Ovary (tissue), 9 donors: ENCODE data around the gene PARD3B. TPM values are rescaled to one million over a fixed set of nuclear protein-coding genes. Genes with fewer than 3 reads are reported as not detected.

Source experiments
- DNase-seq, 5 donors: peaks; one replicate each; pipeline ENCODE4 v3.0.0-alpha.2; 2019 to 2020
- H3K27ac ChIP-seq, 2 donors: fragments of 200-600 bp; one replicate each; pipeline versions ENCODE4 v1.5.1 to v1.8.0; 2019 to 2022
- H3K27me3 ChIP-seq: fragments of 200-600 bp; one replicate; pipeline ENCODE4 v1.8.0; 2022
- H3K36me3 ChIP-seq: fragments of 200-600 bp; sonication (generic); one replicate; pipeline ENCODE4 v1.5.1; 2019
- H3K4me1 ChIP-seq: one replicate; pipeline ENCODE4 v1.8.1; 2013; ENCODE audit warnings: mild to moderate bottlenecking, moderate library complexity; ENCODE audit not compliant: insufficient read depth
- H3K4me3 ChIP-seq: fragments of 200-600 bp; sonication (generic); one replicate; pipeline ENCODE4 v1.5.1; 2017
- H3K9me3 ChIP-seq, 2 donors: fragments of 200-600 bp in 1 of 2; sonication (generic) in 1 of 2; one replicate each; pipeline versions ENCODE4 v1.5.1 to v1.8.1; 2013 to 2019; ENCODE audit warnings: mild to moderate bottlenecking in 1 of 2, moderate library complexity in 1 of 2
- EP300 ChIP-seq: sonication (generic); formaldehyde crosslinking; IDR thresholded peaks from one replicate; pipeline ENCODE4 v1.6.1; 2017; ENCODE audit warnings: antibody characterized with exemption
- POLR2A ChIP-seq: fragments of 450-650 bp; IDR thresholded peaks from one replicate; pipeline ENCODE4 v1.6.1; 2017; ENCODE audit warnings: antibody characterized with exemption, mild to moderate bottlenecking, moderate library complexity
- WGBS, 3 donors: extraction: QIAGEN DNeasy Blood & Tissue Kit in 1 of 3; methylation state at CpG; one replicate each; pipeline versions ENCODE4 v1.1.5 to v1.1.7; 2013 to 2017; 5-methylcytosine and 5-hydroxymethylcytosine counted together
- intact Hi-C, 4 donors: fragments of 100-400 bp; cut with DNase I; formaldehyde crosslinking; loops; one replicate each; pipeline versions ENCODE4 v1.11.0 to v1.15.1; 2022 to 2023
- polyA plus RNA-seq, 2 donors: library from polyadenylated mRNA; stranded (reverse); fragments of 200-250 nt in 1 of 2; fragments of 350-450 nt in 1 of 2; fragmentation: Illumina TruSeq in 1 of 2; extraction: RNeasy Lipid Tissue Mini Kit (QIAGEN cat#74804) in 1 of 2; gene quantifications; one replicate each; pipeline ENCODE4 v1.2.3, GENCODE V29; 2013 to 2014
- total RNA-seq, 7 donors: library from RNA; depleted of rRNA in 2 of 7; stranded (reverse); fragments of >200 nt in 2 of 7; fragmentation: NEBNext Ultra II Directional in 3 of 7; extraction: Animal tissue kit (Norgen Biotek cat#: 25700) in 3 of 7; gene quantifications; one replicate each; pipeline versions ENCODE4 v1.1.0 to v1.2.4, GENCODE V29; 2016 to 2023
- TF ChIP-seq, protein P1 (sequence below), 3 donors: fragments of 450-650 bp in 2 of 3; fragments of 200-600 bp in 1 of 3; IDR thresholded peaks; one replicate each; pipeline versions ENCODE4 v1.5.1 to v1.8.0; 2016 to 2022; ENCODE audit warnings: antibody characterized with exemption in 3 of 3, mild to moderate bottlenecking in 1 of 3
- donor health status: DM: no; HTN: no; CAD: no; lungs with moderate emphysema.
- donor health status: DM: no; HTN: no; CAD: no.
- donor health status: Bipolar disorder and iron deficiency.
- donor health status: DM: yes; HTN: yes; CAD: no.
- donor health status: DM: no; HTN: no; CAD: no.
- donor health status: DM: yes; HTN: yes; CAD: no.

PARD3B gene
- total and polyA plus RNA-seq, 9 donors = 8.2 to 46.6 (median 28.7) TPM

GRCh38 chr2:205494537-205495235 lies 949.4 kb downstream of the PARD3B start:
- no peak for DNase-seq
- Histone ChIP-seq H3K4me1 (no peaks in the 10 kb centered on the region), H3K27me3 (no peaks in the 10 kb centered on the region), H3K27ac (no peak overlapping the region), H3K9me3 (no peaks in the 10 kb centered on the region), H3K36me3 (no peaks in the 10 kb centered on the region), H3K4me3 (no peak overlapping the region)
- intact Hi-C loops = no loop called here
- 91 to 92% (median 91%) methylated on average over 7 of the region's 7 CpGs for WGBS, 3 donors
- TF ChIP-seq, protein P1, sequence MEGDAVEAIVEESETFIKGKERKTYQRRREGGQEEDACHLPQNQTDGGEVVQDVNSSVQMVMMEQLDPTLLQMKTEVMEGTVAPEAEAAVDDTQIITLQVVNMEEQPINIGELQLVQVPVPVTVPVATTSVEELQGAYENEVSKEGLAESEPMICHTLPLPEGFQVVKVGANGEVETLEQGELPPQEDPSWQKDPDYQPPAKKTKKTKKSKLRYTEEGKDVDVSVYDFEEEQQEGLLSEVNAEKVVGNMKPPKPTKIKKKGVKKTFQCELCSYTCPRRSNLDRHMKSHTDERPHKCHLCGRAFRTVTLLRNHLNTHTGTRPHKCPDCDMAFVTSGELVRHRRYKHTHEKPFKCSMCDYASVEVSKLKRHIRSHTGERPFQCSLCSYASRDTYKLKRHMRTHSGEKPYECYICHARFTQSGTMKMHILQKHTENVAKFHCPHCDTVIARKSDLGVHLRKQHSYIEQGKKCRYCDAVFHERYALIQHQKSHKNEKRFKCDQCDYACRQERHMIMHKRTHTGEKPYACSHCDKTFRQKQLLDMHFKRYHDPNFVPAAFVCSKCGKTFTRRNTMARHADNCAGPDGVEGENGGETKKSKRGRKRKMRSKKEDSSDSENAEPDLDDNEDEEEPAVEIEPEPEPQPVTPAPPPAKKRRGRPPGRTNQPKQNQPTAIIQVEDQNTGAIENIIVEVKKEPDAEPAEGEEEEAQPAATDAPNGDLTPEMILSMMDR (IDR thresholded peaks at IDR 0.05) = no peak
- TF ChIP-seq EP300 (no peak), POLR2A (no peak)

GRCh38 chr2:205495819-205496218 lies 950.5 kb downstream of the PARD3B start:
- Histone ChIP-seq H3K4me3 (no peak overlapping the region), H3K27ac (no peak overlapping the region), H3K36me3 (no peaks in the 10 kb centered on the region), H3K4me1 (no peaks in the 10 kb centered on the region), H3K9me3 (no peaks in the 10 kb centered on the region), H3K27me3 (no peaks in the 10 kb centered on the region)
- intact Hi-C loops = no loop called here
- no peak for TF ChIP-seq POLR2A
- no peak for TF ChIP-seq EP300
- TF ChIP-seq, protein P1 (IDR thresholded peaks at IDR 0.05) = no peak
- DNase-seq = no peak
- WGBS, 3 donors = 80 to 88% (median 85%) methylated on average over 1 of the region's 1 CpG

GRCh38 chr2:205496370-205496769 lies 951.1 kb downstream of the PARD3B start:
- no peaks in the 10 kb centered on the region for H3K9me3 ChIP-seq
- DNase-seq = no peak
- H3K4me1 ChIP-seq = no peaks in the 10 kb centered on the region
- TF ChIP-seq POLR2A (no peak), EP300 (no peak)
- TF ChIP-seq, protein P1 (IDR thresholded peaks at IDR 0.05) = no peak
- no peaks in the 10 kb centered on the region for H3K27me3 ChIP-seq
- H3K27ac ChIP-seq = no peak overlapping the region
- 21 to 29% (median 28%) methylated on average over 1 of the region's 1 CpG for WGBS, 3 donors
- intact Hi-C loops = no loop called here
- no peak overlapping the region for H3K4me3 ChIP-seq
- H3K36me3 ChIP-seq = no peaks in the 10 kb centered on the region

DNA sequence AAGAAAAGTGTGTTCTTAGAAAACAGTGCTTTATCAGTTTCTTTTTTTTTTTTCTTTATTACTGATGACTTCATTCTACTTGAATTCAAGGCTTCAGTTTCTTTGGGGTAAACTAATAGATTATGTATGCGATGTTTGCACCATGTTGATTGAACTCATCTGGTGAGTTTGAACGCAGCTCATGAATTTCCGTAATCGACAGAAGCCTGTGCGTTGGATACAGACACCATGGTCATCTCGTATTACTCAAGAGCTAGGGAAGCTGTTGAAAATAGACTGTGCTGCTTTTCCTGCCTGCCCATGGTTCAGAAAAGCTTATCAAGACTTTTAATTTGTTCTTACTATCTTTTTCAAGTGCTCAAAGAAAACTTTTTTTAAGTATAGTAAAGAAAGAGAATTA lies 951.5 kb downstream of the PARD3B start:
- DNase-seq = peak in 1 of 5 donors; percentile 33
- no peaks in the 10 kb centered on the region for H3K27me3 ChIP-seq
- TF ChIP-seq, protein P1 (IDR thresholded peaks at IDR 0.05) = no peak
- no peak for TF ChIP-seq POLR2A
- TF ChIP-seq EP300 = no peak
- no peaks in the 10 kb centered on the region for H3K4me1 ChIP-seq
- no peak overlapping the region for H3K27ac ChIP-seq
- H3K4me3 ChIP-seq = no peak overlapping the region
- 13 to 18% (median 16%) methylated on average over 6 of the region's 6 CpGs for WGBS, 3 donors
- H3K36me3 ChIP-seq = no peaks in the 10 kb centered on the region
- intact Hi-C loops = no loop called here
- H3K9me3 ChIP-seq = no peaks in the 10 kb centered on the region
